ENCODE results near the gene NTM.

NTM gene

GRCh38 chr11:131916638-131917037, 546.2 kb downstream of the NTM start:
- H3K79me1 ChIP-seq (ENCODE audit: low read length): no peaks in the 10 kb centered on the region
- no peak for DNase-seq

DNA sequence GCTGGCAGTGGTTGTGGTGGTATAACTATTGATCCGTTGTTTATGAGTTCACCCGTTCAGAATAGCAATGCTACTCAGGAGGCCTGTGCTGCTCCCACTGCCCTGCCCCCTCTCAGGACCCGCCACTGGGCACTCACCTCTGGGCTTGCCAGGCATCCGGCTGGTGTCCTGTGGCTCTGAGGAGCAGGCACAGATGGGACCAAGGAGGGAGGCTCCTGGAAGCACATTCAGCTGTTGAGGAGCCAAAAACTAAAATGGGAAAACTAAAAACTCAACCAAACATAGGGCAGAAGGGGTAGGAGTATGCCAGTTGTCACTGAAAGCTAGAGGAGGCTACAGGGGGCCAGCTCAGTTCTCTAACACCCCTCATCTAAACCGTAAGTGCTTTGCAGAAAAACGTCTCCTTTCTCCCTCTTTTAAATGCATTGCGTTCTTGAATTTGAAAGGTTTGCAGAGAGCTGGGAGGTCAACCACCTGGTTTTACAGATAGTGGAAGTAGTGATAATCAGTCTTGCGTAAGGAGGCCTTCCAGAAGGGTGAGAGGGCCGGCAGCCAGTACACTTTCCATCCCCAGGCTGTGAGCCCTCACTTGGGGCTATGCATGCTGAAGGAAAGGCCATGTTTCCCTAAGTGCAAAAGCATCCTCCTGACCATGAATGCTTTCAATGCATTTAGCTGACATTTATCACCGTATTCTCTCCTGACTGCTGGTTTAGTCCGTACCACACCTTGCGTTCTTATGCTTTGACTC, 547.4 kb downstream of the NTM start:
- H4K5ac ChIP-seq (ENCODE audit: low read length): no peak overlapping the region
- H3K9ac ChIP-seq (ENCODE audit: low read length): no peak overlapping the region
- no peaks in the 10 kb centered on the region for H3K4me1 ChIP-seq (ENCODE audit: control insufficient read depth, low read depth, low read length)
- no peak overlapping the region for H3K56ac ChIP-seq (ENCODE audit: low read length)
- no peak overlapping the region for H3K23ac ChIP-seq (ENCODE audit: low read length)
- H4K8ac ChIP-seq (ENCODE audit: low read depth, low read length): no peak overlapping the region
- H3K36me3 ChIP-seq (ENCODE audit: control insufficient read depth, insufficient read depth, low read length): no peaks in the 10 kb centered on the region
- no peak overlapping the region for H2BK15ac ChIP-seq (replicated peaks; ENCODE audit: low read depth)
- no peak overlapping the region for H2AK5ac ChIP-seq (ENCODE audit: low read length)
- WGBS (ENCODE audit: extremely low coverage, insufficient coverage, low lambda C conversion rate): no CpG with 5 or more reads among the region's 12 CpGs
- no peak overlapping the region for H3K4me3 ChIP-seq (ENCODE audit: low read length)
- H3K79me1 ChIP-seq (ENCODE audit: low read length): no peaks in the 10 kb centered on the region
- no peak overlapping the region for H3K18ac ChIP-seq (ENCODE audit: low read length)
- no peak overlapping the region for H2BK5ac ChIP-seq (ENCODE audit: low read length)
- H3K4me2 ChIP-seq (ENCODE audit: low read length): no peak overlapping the region
- H3K4ac ChIP-seq (ENCODE audit: low read depth, low read length): no peak overlapping the region
- DNase-seq: no peak
- no peak overlapping the region for H3K27ac ChIP-seq (ENCODE audit: low read depth, low read length)
- no peaks in the 10 kb centered on the region for H3K79me2 ChIP-seq (ENCODE audit: control insufficient read depth, insufficient read depth, low read length)
- no peak overlapping the region for H2BK120ac ChIP-seq (ENCODE audit: low read depth, low read length)
- no peaks in the 10 kb centered on the region for H3K27me3 ChIP-seq (ENCODE audit: insufficient read depth, low read length, poor library complexity)

More at GRCh38 chr11:131916638-131917037, 546.2 kb downstream of the NTM start:
- Histone ChIP-seq H4K5ac (ENCODE audit: low read length) (no peak overlapping the region), H3K4me2 (ENCODE audit: low read length) (no peak overlapping the region), H3K18ac (ENCODE audit: low read length) (no peak overlapping the region), H3K9ac (ENCODE audit: low read length) (no peak overlapping the region), H3K4ac (ENCODE audit: low read depth, low read length) (no peak overlapping the region), H3K4me3 (ENCODE audit: low read length) (no peak overlapping the region), H3K27me3 (ENCODE audit: insufficient read depth, low read length, poor library complexity) (no peaks in the 10 kb centered on the region), H2BK5ac (ENCODE audit: low read length) (no peak overlapping the region), H3K79me2 (ENCODE audit: control insufficient read depth, insufficient read depth, low read length) (no peaks in the 10 kb centered on the region), H3K23ac (ENCODE audit: low read length) (no peak overlapping the region), H4K8ac (ENCODE audit: low read depth, low read length) (no peak overlapping the region), H2AK5ac (ENCODE audit: low read length) (no peak overlapping the region), H2BK15ac (replicated peaks; ENCODE audit: low read depth) (no peak overlapping the region), H3K4me1 (ENCODE audit: control insufficient read depth, low read depth, low read length) (no peaks in the 10 kb centered on the region), H2BK120ac (ENCODE audit: low read depth, low read length) (no peak overlapping the region), H3K36me3 (ENCODE audit: control insufficient read depth, insufficient read depth, low read length) (no peaks in the 10 kb centered on the region), H3K27ac (ENCODE audit: low read depth, low read length) (no peak overlapping the region), H3K56ac (ENCODE audit: low read length) (peak overlapping the region; percentile 19)
- WGBS (ENCODE audit: extremely low coverage, insufficient coverage, low lambda C conversion rate): no CpG with 5 or more reads among the region's 5 CpGs

DNA sequence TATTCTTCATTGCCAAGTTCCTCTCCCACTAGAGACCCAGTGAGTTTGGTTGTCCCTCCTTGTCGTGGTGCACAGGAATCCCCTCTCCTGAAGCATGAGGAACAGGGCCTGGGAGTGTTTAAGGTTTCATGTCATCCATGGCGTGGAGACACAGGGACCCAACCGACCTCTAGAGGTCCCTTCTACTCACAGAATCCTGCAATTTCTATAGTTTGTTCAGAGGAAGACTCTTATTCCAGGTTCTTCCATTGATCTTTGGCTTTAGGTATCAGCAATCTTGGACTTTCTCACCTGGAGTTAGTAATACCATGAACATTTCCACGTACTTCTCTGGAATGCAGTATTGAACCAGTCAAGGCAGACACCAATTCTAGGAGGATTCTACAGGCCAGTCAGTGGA, 548.2 kb downstream of the NTM start:
- Histone ChIP-seq H3K4ac (ENCODE audit: low read depth, low read length) (no peak overlapping the region), H3K4me1 (ENCODE audit: control insufficient read depth, low read depth, low read length) (no peaks in the 10 kb centered on the region), H3K23ac (ENCODE audit: low read length) (no peak overlapping the region), H3K36me3 (ENCODE audit: control insufficient read depth, insufficient read depth, low read length) (no peaks in the 10 kb centered on the region), H2BK15ac (replicated peaks; ENCODE audit: low read depth) (no peak overlapping the region), H4K8ac (ENCODE audit: low read depth, low read length) (no peak overlapping the region), H3K18ac (ENCODE audit: low read length) (no peak overlapping the region), H4K5ac (ENCODE audit: low read length) (no peak overlapping the region), H2BK5ac (ENCODE audit: low read length) (no peak overlapping the region), H3K27me3 (ENCODE audit: insufficient read depth, low read length, poor library complexity) (no peaks in the 10 kb centered on the region), H3K9ac (ENCODE audit: low read length) (no peak overlapping the region), H3K4me3 (ENCODE audit: low read length) (no peak overlapping the region), H3K4me2 (ENCODE audit: low read length) (no peak overlapping the region), H3K27ac (ENCODE audit: low read depth, low read length) (no peak overlapping the region), H2BK120ac (ENCODE audit: low read depth, low read length) (no peak overlapping the region), H3K79me2 (ENCODE audit: control insufficient read depth, insufficient read depth, low read length) (no peaks in the 10 kb centered on the region), H2AK5ac (ENCODE audit: low read length) (no peak overlapping the region), H3K79me1 (ENCODE audit: low read length) (no peaks in the 10 kb centered on the region), H3K56ac (ENCODE audit: low read length) (no peak overlapping the region)
- WGBS (ENCODE audit: extremely low coverage, insufficient coverage, low lambda C conversion rate): no CpG with 5 or more reads among the region's 4 CpGs
- DNase-seq: peak; percentile 13

- Histone ChIP-seq H3K56ac (ENCODE audit: low read length) (no peak overlapping the region), H3K79me2 (ENCODE audit: control insufficient read depth, insufficient read depth, low read length) (no peaks in the 10 kb centered on the region), H3K4me1 (ENCODE audit: control insufficient read depth, low read depth, low read length) (no peaks in the 10 kb centered on the region), H2BK15ac (replicated peaks; ENCODE audit: low read depth) (no peak overlapping the region), H2BK5ac (ENCODE audit: low read length) (no peak overlapping the region), H4K8ac (ENCODE audit: low read depth, low read length) (no peak overlapping the region), H3K4ac (ENCODE audit: low read depth, low read length) (no peak overlapping the region), H3K4me2 (ENCODE audit: low read length) (no peak overlapping the region), H3K18ac (ENCODE audit: low read length) (no peak overlapping the region), H3K27ac (ENCODE audit: low read depth, low read length) (no peak overlapping the region), H3K36me3 (ENCODE audit: control insufficient read depth, insufficient read depth, low read length) (no peaks in the 10 kb centered on the region), H3K4me3 (ENCODE audit: low read length) (no peak overlapping the region), H2BK120ac (ENCODE audit: low read depth, low read length) (no peak overlapping the region), H3K9ac (ENCODE audit: low read length) (no peak overlapping the region), H3K23ac (ENCODE audit: low read length) (no peak overlapping the region), H4K5ac (ENCODE audit: low read length) (no peak overlapping the region), H3K79me1 (ENCODE audit: low read length) (no peaks in the 10 kb centered on the region), H3K27me3 (ENCODE audit: insufficient read depth, low read length, poor library complexity) (no peaks in the 10 kb centered on the region), H2AK5ac (ENCODE audit: low read length) (no peak overlapping the region)
- no peak for DNase-seq
- WGBS (ENCODE audit: extremely low coverage, insufficient coverage, low lambda C conversion rate): no CpG with 5 or more reads among the region's 6 CpGs
These were observed 551.8 kb downstream of the NTM start for GRCh38 chr11:131922220-131922619.

DNA sequence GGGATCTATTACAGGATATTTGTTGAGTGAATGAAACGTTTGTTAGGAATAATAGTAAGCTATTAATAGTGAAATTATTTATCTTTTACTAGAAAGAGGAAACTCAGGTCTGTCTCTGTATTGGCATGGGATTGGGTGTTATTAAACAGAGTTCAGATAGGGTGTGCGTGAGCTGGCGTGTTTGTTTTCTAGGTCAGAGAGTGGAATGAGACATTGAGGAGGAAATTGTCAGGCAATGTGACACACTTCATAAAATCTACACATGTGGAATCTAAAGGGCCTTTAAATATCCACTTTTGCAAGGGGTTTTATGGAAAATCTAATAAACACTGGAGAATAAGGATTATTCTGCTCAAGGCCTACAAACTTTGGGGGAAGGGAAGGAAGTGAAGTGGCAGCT, 552.9 kb downstream of the NTM start:
- H3K18ac ChIP-seq (ENCODE audit: low read length): no peak overlapping the region
- H3K4me3 ChIP-seq (ENCODE audit: low read length): no peak overlapping the region
- no peak overlapping the region for H2BK120ac ChIP-seq (ENCODE audit: low read depth, low read length)
- H3K9ac ChIP-seq (ENCODE audit: low read length): no peak overlapping the region
- H2BK15ac ChIP-seq (replicated peaks; ENCODE audit: low read depth): no peak overlapping the region
- no peak overlapping the region for H3K4me2 ChIP-seq (ENCODE audit: low read length)
- no peak overlapping the region for H3K4ac ChIP-seq (ENCODE audit: low read depth, low read length)
- H3K23ac ChIP-seq (ENCODE audit: low read length): no peak overlapping the region
- no peaks in the 10 kb centered on the region for H3K36me3 ChIP-seq (ENCODE audit: control insufficient read depth, insufficient read depth, low read length)
- no peak overlapping the region for H2AK5ac ChIP-seq (ENCODE audit: low read length)
- no peak overlapping the region for H4K8ac ChIP-seq (ENCODE audit: low read depth, low read length)
- H3K56ac ChIP-seq (ENCODE audit: low read length): no peak overlapping the region
- no peaks in the 10 kb centered on the region for H3K4me1 ChIP-seq (ENCODE audit: control insufficient read depth, low read depth, low read length)
- DNase-seq: no peak
- H3K79me2 ChIP-seq (ENCODE audit: control insufficient read depth, insufficient read depth, low read length): no peaks in the 10 kb centered on the region
- no peak overlapping the region for H3K27ac ChIP-seq (ENCODE audit: low read depth, low read length)
- H3K79me1 ChIP-seq (ENCODE audit: low read length): no peaks in the 10 kb centered on the region
- WGBS (ENCODE audit: extremely low coverage, insufficient coverage, low lambda C conversion rate): 100% methylated on average over 1 of the region's 3 CpGs
- no peak overlapping the region for H4K5ac ChIP-seq (ENCODE audit: low read length)
- H2BK5ac ChIP-seq (ENCODE audit: low read length): no peak overlapping the region
- no peaks in the 10 kb centered on the region for H3K27me3 ChIP-seq (ENCODE audit: insufficient read depth, low read length, poor library complexity)

DNA sequence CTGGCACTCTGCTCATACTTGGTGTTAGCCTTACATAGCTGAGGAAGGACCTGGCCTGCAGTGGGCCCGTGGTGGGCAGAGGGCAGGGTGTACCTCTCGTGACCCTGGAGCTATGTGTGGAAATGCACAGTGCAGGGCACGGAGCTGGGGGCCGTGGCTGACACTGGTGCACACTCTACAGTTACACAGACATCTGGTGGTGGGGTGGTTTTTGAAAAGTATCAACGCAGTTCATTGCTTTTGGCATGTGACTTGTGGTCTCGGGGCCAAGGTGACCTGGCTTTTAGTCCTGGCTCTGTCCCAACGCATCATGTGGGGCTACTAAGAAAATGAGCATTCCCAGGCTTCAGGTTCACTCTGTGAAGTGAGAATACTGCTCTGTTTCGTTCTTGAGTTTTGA, 553.6 kb downstream of the NTM start:
- Histone ChIP-seq H3K56ac (ENCODE audit: low read length) (no peak overlapping the region), H2BK5ac (ENCODE audit: low read length) (no peak overlapping the region), H3K27me3 (ENCODE audit: insufficient read depth, low read length, poor library complexity) (no peaks in the 10 kb centered on the region), H3K27ac (ENCODE audit: low read depth, low read length) (no peak overlapping the region), H4K8ac (ENCODE audit: low read depth, low read length) (no peak overlapping the region), H2BK15ac (replicated peaks; ENCODE audit: low read depth) (no peak overlapping the region), H3K4ac (ENCODE audit: low read depth, low read length) (no peak overlapping the region), H2BK120ac (ENCODE audit: low read depth, low read length) (no peak overlapping the region), H3K4me2 (ENCODE audit: low read length) (no peak overlapping the region), H3K4me3 (ENCODE audit: low read length) (no peak overlapping the region), H2AK5ac (ENCODE audit: low read length) (no peak overlapping the region), H3K36me3 (ENCODE audit: control insufficient read depth, insufficient read depth, low read length) (no peaks in the 10 kb centered on the region), H3K23ac (ENCODE audit: low read length) (no peak overlapping the region), H3K79me1 (ENCODE audit: low read length) (no peaks in the 10 kb centered on the region), H3K18ac (ENCODE audit: low read length) (no peak overlapping the region), H3K9ac (ENCODE audit: low read length) (no peak overlapping the region), H3K4me1 (ENCODE audit: control insufficient read depth, low read depth, low read length) (no peaks in the 10 kb centered on the region), H4K5ac (ENCODE audit: low read length) (no peak overlapping the region), H3K79me2 (ENCODE audit: control insufficient read depth, insufficient read depth, low read length) (no peaks in the 10 kb centered on the region)
- no CpG with 5 or more reads among the region's 8 CpGs for WGBS (ENCODE audit: extremely low coverage, insufficient coverage, low lambda C conversion rate)
- no peak for DNase-seq

Measured in mesendoderm (in vitro differentiated cells).